CD4-positive, alpha-beta T cell (primary cell): ENCODE results near the gene MTSS2. TPM values are rescaled to one million over a fixed set of nuclear protein-coding genes. Genes with fewer than 3 reads are reported as not detected.
A peak's percentile ranks its signal among the peaks of the same experiment; 100 is the strongest.

Experiments used
- ATAC-seq: fragments of 200-7000 bp; cut with Tn5 transposase; one replicate; pipeline ENCODE4 v1.10.0; 2022; ENCODE audit warnings: mild to moderate bottlenecking; ENCODE audit not compliant: poor library complexity
- CTCF ChIA-PET: fragments of 350-600 bp; sonication (Branson Sonifier 250); formaldehyde crosslinking; loops from one replicate; lab custom pipeline; 2021; ENCODE audit warnings: antibody characterized with exemption, inconsistent platforms; lab: Charles Lee
- POLR2A ChIA-PET: fragments of 350-600 bp; sonication (Branson Sonifier 250); formaldehyde crosslinking; loops from one replicate; lab custom pipeline; 2021; ENCODE audit warnings: antibody characterized with exemption, inconsistent platforms; lab: Charles Lee
- DNase-seq, 14 experiments: peaks; one replicate each; pipeline ENCODE4 v3.0.0-alpha.2; 2013 to 2020; ENCODE audit warnings: mixed read lengths in 2 of 14
- H3K27ac ChIP-seq, 2 donors: one replicate each; pipeline versions ENCODE4 v1.5.1 to v1.7.0; 2013; ENCODE audit warnings: low read length in 2 of 2, low read depth in 1 of 2, mild to moderate bottlenecking in 1 of 2
- H3K27me3 ChIP-seq, 2 experiments: 1 replicate in 1 of 2; 2 replicates in 1 of 2; pipeline versions ENCODE4 v1.6.1 to v1.7.0; 2013; ENCODE audit warnings: low read length in 2 of 2, control low read depth in 1 of 2, mild to moderate bottlenecking in 1 of 2, moderate library complexity in 1 of 2; ENCODE audit not compliant: insufficient read depth in 2 of 2, control insufficient read depth in 1 of 2
- H3K36me3 ChIP-seq: one replicate; pipeline ENCODE4 v1.6.1; 2013; ENCODE audit warnings: low read length, control low read depth; ENCODE audit not compliant: insufficient read depth
- H3K4me1 ChIP-seq: one replicate; pipeline ENCODE4 v1.6.1; 2013; ENCODE audit warnings: low read length, control low read depth; ENCODE audit not compliant: insufficient read depth
- H3K4me3 ChIP-seq: one replicate; pipeline ENCODE4 v1.5.1; 2013; ENCODE audit warnings: mild to moderate bottlenecking, low read length, moderate library complexity
- H3K9me3 ChIP-seq, 2 experiments: 1 replicate in 1 of 2; 2 replicates in 1 of 2; pipeline versions ENCODE4 v1.6.1 to v1.7.0; 2013; ENCODE audit warnings: low read length in 2 of 2, mild to moderate bottlenecking in 2 of 2, control low read depth in 1 of 2, moderate library complexity in 1 of 2; ENCODE audit not compliant: control insufficient read depth in 1 of 2, insufficient read depth in 1 of 2
- H3K27ac Mint-ChIP-seq: one replicate; pipeline ENCODE4 v1.8.0; 2020; ENCODE audit warnings: mixed read lengths
- H3K27me3 Mint-ChIP-seq: one replicate; pipeline ENCODE4 v1.8.0; 2021; ENCODE audit warnings: mixed read lengths
- H3K36me3 Mint-ChIP-seq: one replicate; pipeline ENCODE4 v1.8.0; 2021; ENCODE audit warnings: low read depth, mixed read lengths
- H3K4me1 Mint-ChIP-seq: one replicate; pipeline ENCODE4 v1.8.0; 2021; ENCODE audit warnings: low read depth, mixed read lengths
- H3K4me3 Mint-ChIP-seq: one replicate; pipeline ENCODE4 v1.8.0; 2020; ENCODE audit warnings: mild to moderate bottlenecking, mixed read lengths
- H3K9me3 Mint-ChIP-seq: one replicate; pipeline ENCODE4 v1.8.0; 2020; ENCODE audit warnings: mixed read lengths
- CTCF ChIP-seq: fragments of 200-600 bp; IDR thresholded peaks from one replicate; pipeline ENCODE4 v1.8.0; 2022; ENCODE audit warnings: antibody characterized with exemption, mild to moderate bottlenecking
- intact Hi-C, 2 experiments: fragments of 100-400 bp; cut with DNase I in 1 of 2; cut with micrococcal nuclease in 1 of 2; formaldehyde crosslinking; loops; one replicate each; pipeline versions ENCODE4 v1.15.1 to v1.9.0; 2023 to 2025; cut with DNase I, micrococcal nuclease
- total RNA-seq, 174 experiments: library from RNA in 2 of 174; stranded (reverse) in 2 of 174; gene quantifications; one replicate each; pipeline ENCODE4 v1.2.3 and lab custom pipeline; 2021 to 2026

The MTSS2 gene
- total RNA-seq, 2 experiments from 2014 or later, result 15.4 to 16.4 TPM

GRCh38 chr16:70696355-70696754 is 10.5 kb upstream of the MTSS2 start:
- no peak overlapping the region for H3K27ac ChIP-seq
- peaks cover 35% of the 10 kb centered on the region for H3K4me1 Mint-ChIP-seq
- H3K9me3 ChIP-seq, result peaks cover 0 to 5% of the 10 kb centered on the region in 2 experiments
- no peaks in the 10 kb centered on the region for H3K27me3 ChIP-seq
- intact Hi-C loops, result loop anchor here in 1 of 2 experiments (5.0 kb wide), 1 partner anchor 41 kb away; no protein-coding TSS in a partner anchor
- ChIA-PET POLR2A (interaction anchor here (0.6 to 1.3 kb wide), 3 partner anchors 23 to 55 kb away, joined by 3 to 6 read pairs (median 4); no protein-coding TSS in a partner anchor), CTCF (no interaction called here)
- H3K36me3 ChIP-seq, result peaks cover 10% of the 10 kb centered on the region
- H3K4me3 ChIP-seq, result no peak overlapping the region
- H3K36me3 Mint-ChIP-seq, result peaks cover 13% of the 10 kb centered on the region
- TF ChIP-seq CTCF, result no peak
- peak overlapping the region; percentile 58 for H3K4me3 Mint-ChIP-seq
- H3K4me1 ChIP-seq, result peaks cover 20% of the 10 kb centered on the region
- H3K27ac Mint-ChIP-seq, result peak overlapping the region; percentile 87
- no peaks in the 10 kb centered on the region for H3K9me3 Mint-ChIP-seq
- no peaks in the 10 kb centered on the region for H3K27me3 Mint-ChIP-seq
- DNase-seq (no peak), ATAC-seq (peak; percentile 38)

GRCh38 chr16:70695331-70696070 is 9.6 kb upstream of the MTSS2 start:
- POLR2A ChIA-PET, result interaction anchor here (0.6 to 1.0 kb wide), 2 partner anchors 23 to 56 kb away, joined by 3 to 4 read pairs; no protein-coding TSS in a partner anchor

GRCh38 chr16:70694868-70695218 is 9.0 kb upstream of the MTSS2 start:
- Histone ChIP-seq H3K27ac (no peak overlapping the region), H3K4me1 (peaks cover 20% of the 10 kb centered on the region), H3K4me3 (no peak overlapping the region), H3K9me3 (peaks cover 0 to 5% of the 10 kb centered on the region in 2 experiments), H3K27me3 (no peaks in the 10 kb centered on the region), H3K36me3 (peaks cover 10% of the 10 kb centered on the region)
- Mint-ChIP-seq H3K4me3 (no peak overlapping the region), H3K4me1 (peaks cover 35% of the 10 kb centered on the region), H3K27me3 (no peaks in the 10 kb centered on the region), H3K36me3 (peaks cover 13% of the 10 kb centered on the region), H3K9me3 (no peaks in the 10 kb centered on the region), H3K27ac (peak overlapping the region; percentile 87)
- CTCF ChIA-PET, result no interaction called here
- intact Hi-C loops, result loop anchor here in 1 of 2 experiments (5.0 kb wide), 1 partner anchor 42 kb away; no protein-coding TSS in a partner anchor
- no peak for DNase-seq
- no peak for ATAC-seq
- POLR2A ChIA-PET, result no interaction called here
- no peak for TF ChIP-seq CTCF

More at GRCh38 chr16:70695331-70696070, 9.6 kb upstream of the MTSS2 start:
- H3K9me3 ChIP-seq, result peaks cover 0 to 5% of the 10 kb centered on the region in 2 experiments
- no peaks in the 10 kb centered on the region for H3K27me3 Mint-ChIP-seq
- H3K36me3 Mint-ChIP-seq, result peaks cover 13% of the 10 kb centered on the region
- peaks cover 10% of the 10 kb centered on the region for H3K36me3 ChIP-seq
- H3K4me3 Mint-ChIP-seq, result no peak overlapping the region
- H3K27me3 ChIP-seq, result no peaks in the 10 kb centered on the region
- DNase-seq, result peak in 4 of 14 experiments; percentile 6 to 27 (median 14)
- ATAC-seq, result peak; percentile 30
- CTCF ChIA-PET, result no interaction called here
- H3K27ac Mint-ChIP-seq, result peak overlapping the region; percentile 87
- peaks cover 35% of the 10 kb centered on the region for H3K4me1 Mint-ChIP-seq
- H3K9me3 Mint-ChIP-seq, result no peaks in the 10 kb centered on the region
- intact Hi-C loops, result loop anchor here in 1 of 2 experiments (5.0 kb wide), 1 partner anchor 42 kb away; no protein-coding TSS in a partner anchor
- H3K27ac ChIP-seq, result no peak overlapping the region
- no peak for TF ChIP-seq CTCF
- H3K4me3 ChIP-seq, result no peak overlapping the region
- peaks cover 20% of the 10 kb centered on the region for H3K4me1 ChIP-seq
